HepG2 (cell line): ENCODE data around the gene IGFN1. TPM values are rescaled to one million over a fixed set of nuclear protein-coding genes. Genes with fewer than 3 reads are reported as not detected.

Experiments
- ATF4 ChIP-seq, 2 experiments: fragments of 450-650 bp in 1 of 2; sonication (generic) in 1 of 2; formaldehyde crosslinking; IDR thresholded peaks; 2 replicates each; pipeline versions ENCODE4 v1.5.0 to v1.8.0; 2020 to 2022; ENCODE audit warnings: mild to moderate bottlenecking in 1 of 2, missing genetic modification reagents in 1 of 2
- CENPX ChIP-seq: sonication (generic); formaldehyde crosslinking; IDR thresholded peaks from 2 replicates; pipeline ENCODE4 v1.9.0; 2021; ENCODE audit warnings: mild to moderate bottlenecking, missing genetic modification reagents, moderate library complexity
- KLF13 ChIP-seq: sonication (generic); formaldehyde crosslinking; IDR thresholded peaks from 2 replicates; pipeline ENCODE4 v1.4.0; 2020; ENCODE audit warnings: mild to moderate bottlenecking, missing genetic modification reagents
- POGZ ChIP-seq: sonication (generic); formaldehyde crosslinking; IDR thresholded peaks from 2 replicates; pipeline ENCODE4 v1.4.0; 2020; ENCODE audit warnings: mild to moderate bottlenecking, missing genetic modification reagents
- RBM39 ChIP-seq: fragments of 200-400 bp; formaldehyde crosslinking; IDR thresholded peaks from one replicate; pipeline ENCODE4 v1.6.1; 2018; ENCODE audit warnings: antibody characterized with exemption, mild to moderate bottlenecking, low read depth, low read length; ENCODE audit not compliant: poor library complexity, severe bottlenecking
- SMYD3 ChIP-seq: sonication (generic); formaldehyde crosslinking; IDR thresholded peaks from 2 replicates; pipeline ENCODE4 v1.8.1; 2023; ENCODE audit warnings: mild to moderate bottlenecking, missing genetic modification reagents
- ZNF160 ChIP-seq: sonication (generic); formaldehyde crosslinking; IDR thresholded peaks from 2 replicates; pipeline ENCODE4 v1.8.0; 2022; ENCODE audit warnings: mild to moderate bottlenecking, inconsistent platforms, missing genetic modification reagents
- ZNF263 ChIP-seq: sonication (generic); formaldehyde crosslinking; IDR thresholded peaks from 2 replicates; pipeline ENCODE4 v1.4.0; 2020; ENCODE audit warnings: missing genetic modification reagents
- ZNF318 ChIP-seq: sonication (generic); formaldehyde crosslinking; IDR thresholded peaks from 2 replicates; pipeline ENCODE4 v1.4.0; 2020; ENCODE audit warnings: mild to moderate bottlenecking, missing genetic modification reagents
- ZNF446 ChIP-seq: sonication (generic); formaldehyde crosslinking; IDR thresholded peaks from 2 replicates; pipeline ENCODE4 v1.5.0; 2020; ENCODE audit warnings: mild to moderate bottlenecking, missing genetic modification reagents
- ZNF562 ChIP-seq: sonication (generic); formaldehyde crosslinking; IDR thresholded peaks from 2 replicates; pipeline ENCODE4 v1.8.0; 2022; ENCODE audit warnings: missing genetic modification reagents, borderline replicate concordance
- polyA plus RNA-seq, 8 experiments: library from polyadenylated mRNA; depleted of rRNA in 3 of 8; stranded (reverse) in 7 of 8; unstranded in 1 of 8; fragments of >200 nt; fragmentation: Illumina TruSeq in 4 of 8; extraction: Trizol in 4 of 8; gene quantifications; 2 replicates each; pipeline versions ENCODE4 v1.2.1 to v1.2.3, GENCODE V29; 2011 to 2016; ENCODE audit warnings: low read depth in 4 of 8, missing spikeins in 1 of 8, mixed read lengths in 1 of 8; ENCODE audit not compliant: insufficient read depth in 1 of 8
- total RNA-seq, 5 experiments: library from RNA; depleted of rRNA; stranded (reverse); fragments of >200 nt; fragmentation: Illumina TruSeq; extraction: Trizol; gene quantifications; 2 replicates each; pipeline ENCODE4 v1.2.3, GENCODE V29; 2016; ENCODE audit warnings: low read depth in 1 of 5
- TF ChIP-seq, protein P1 (sequence below): sonication (generic); formaldehyde crosslinking; IDR thresholded peaks from 2 replicates; pipeline ENCODE4; 2020; ENCODE audit warnings: missing genetic modification reagents, mild to moderate bottlenecking, borderline replicate concordance

IGFN1 gene
- total and polyA plus RNA-seq, 2 of the 13 experiments (the other 11 are each of a cell fraction or from before 2014, with no cell fraction given) = 0.04 to 0.05 TPM

DNA sequence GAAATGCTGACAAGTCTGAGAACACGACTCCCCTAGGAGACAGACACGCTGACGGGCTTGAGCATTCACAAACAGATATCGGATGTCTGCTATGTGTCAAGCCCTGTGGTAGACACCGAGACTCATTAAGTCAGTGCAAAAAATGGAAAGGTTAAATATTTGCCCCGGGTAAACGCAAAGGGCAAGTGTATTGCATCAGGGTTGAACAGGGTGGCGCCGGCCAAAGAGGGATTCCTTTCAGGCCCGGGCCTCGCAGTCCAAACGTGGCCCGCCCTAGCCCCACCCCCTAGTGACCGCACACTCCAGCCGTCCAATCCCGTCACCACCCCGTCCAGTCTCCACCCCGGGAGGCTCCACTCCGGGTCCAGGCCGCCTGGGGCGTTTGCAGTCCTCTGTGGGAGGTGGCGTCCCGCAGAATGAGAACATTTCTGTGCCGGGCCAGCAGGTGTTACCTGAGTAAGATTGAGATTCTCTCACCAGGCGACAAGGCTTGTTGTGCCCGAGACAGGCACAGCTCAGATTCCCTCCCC, 20.0 kb upstream of the IGFN1 start (continued):
- TF ChIP-seq ZNF318 (peak; percentile 60; the same call in 1 of the 2 replicates), ZNF562 (CRISPR knock-in tag) (no peak), RBM39 (no peak), ZNF160 (0 out of 2 replicates have a peak, but pooled peaks have one; percentile 64), CENPX (CRISPR knock-in tag) (no peak), ZNF263 (CRISPR knock-in tag) (no peak), SMYD3 (peak; percentile 79; the same call in 1 of the 2 replicates), ZNF446 (CRISPR knock-in tag) (no peak), POGZ (peak; percentile 75), ATF4 (CRISPR knock-in tag; IDR thresholded peaks at IDR 0.05) (peak; percentile 72 to 100; a peak in 3 of 4 replicates), KLF13 (CRISPR knock-in tag) (no peak)
- TF ChIP-seq, protein P1, sequence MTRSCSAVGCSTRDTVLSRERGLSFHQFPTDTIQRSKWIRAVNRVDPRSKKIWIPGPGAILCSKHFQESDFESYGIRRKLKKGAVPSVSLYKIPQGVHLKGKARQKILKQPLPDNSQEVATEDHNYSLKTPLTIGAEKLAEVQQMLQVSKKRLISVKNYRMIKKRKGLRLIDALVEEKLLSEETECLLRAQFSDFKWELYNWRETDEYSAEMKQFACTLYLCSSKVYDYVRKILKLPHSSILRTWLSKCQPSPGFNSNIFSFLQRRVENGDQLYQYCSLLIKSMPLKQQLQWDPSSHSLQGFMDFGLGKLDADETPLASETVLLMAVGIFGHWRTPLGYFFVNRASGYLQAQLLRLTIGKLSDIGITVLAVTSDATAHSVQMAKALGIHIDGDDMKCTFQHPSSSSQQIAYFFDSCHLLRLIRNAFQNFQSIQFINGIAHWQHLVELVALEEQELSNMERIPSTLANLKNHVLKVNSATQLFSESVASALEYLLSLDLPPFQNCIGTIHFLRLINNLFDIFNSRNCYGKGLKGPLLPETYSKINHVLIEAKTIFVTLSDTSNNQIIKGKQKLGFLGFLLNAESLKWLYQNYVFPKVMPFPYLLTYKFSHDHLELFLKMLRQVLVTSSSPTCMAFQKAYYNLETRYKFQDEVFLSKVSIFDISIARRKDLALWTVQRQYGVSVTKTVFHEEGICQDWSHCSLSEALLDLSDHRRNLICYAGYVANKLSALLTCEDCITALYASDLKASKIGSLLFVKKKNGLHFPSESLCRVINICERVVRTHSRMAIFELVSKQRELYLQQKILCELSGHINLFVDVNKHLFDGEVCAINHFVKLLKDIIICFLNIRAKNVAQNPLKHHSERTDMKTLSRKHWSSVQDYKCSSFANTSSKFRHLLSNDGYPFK = peak; percentile 70; the same call in 1 of the 2 replicates
